CD14-positive monocyte (primary cell): ENCODE measurements around the gene PLEKHA7. TPM values are rescaled to one million over a fixed set of nuclear protein-coding genes. Genes with fewer than 3 reads are reported as not detected.

Experiments used
- DNase-seq, 3 donors: peaks; one replicate each; pipeline ENCODE4 v3.0.0-alpha.2; 2011 to 2022
- H2AFZ ChIP-seq: 2 replicates; pipeline ENCODE4 v1.6.0; 2012; ENCODE audit warnings: mild to moderate bottlenecking, low read depth, low read length, inconsistent platforms; ENCODE audit not compliant: insufficient read depth, poor library complexity, severe bottlenecking
- H3K27ac ChIP-seq, 2 donors: 1 replicate in 1 of 2; 2 replicates in 1 of 2; pipeline ENCODE4 v1.5.1; 2012 to 2013; ENCODE audit warnings: low read length in 2 of 2, control low read depth in 1 of 2, inconsistent platforms in 1 of 2, low read depth in 1 of 2, mild to moderate bottlenecking in 1 of 2
- H3K27me3 ChIP-seq, 2 donors: one replicate each; pipeline versions ENCODE4 v1.6.0 to v1.6.1; 2011 to 2013; ENCODE audit warnings: low read length in 2 of 2; ENCODE audit not compliant: control insufficient read depth in 2 of 2, insufficient read depth in 2 of 2
- H3K36me3 ChIP-seq, 2 donors: replicated peaks in 1 of 2; 1 replicate in 1 of 2; 2 replicates in 1 of 2; pipeline versions ENCODE4 v1.5.1 to v1.6.1; 2012 to 2013; ENCODE audit warnings: low read length in 2 of 2, control low read depth in 1 of 2, inconsistent platforms in 1 of 2, mild to moderate bottlenecking in 1 of 2; ENCODE audit not compliant: insufficient read depth in 2 of 2, control insufficient read depth in 1 of 2
- H3K4me1 ChIP-seq, 2 donors: 1 replicate in 1 of 2; 2 replicates in 1 of 2; pipeline versions ENCODE4 v1.5.1 to v1.6.1; 2012 to 2013; ENCODE audit warnings: low read length in 2 of 2, control low read depth in 1 of 2, inconsistent platforms in 1 of 2, mild to moderate bottlenecking in 1 of 2, moderate library complexity in 1 of 2; ENCODE audit not compliant: insufficient read depth in 2 of 2, control insufficient read depth in 1 of 2
- H3K4me2 ChIP-seq: replicated peaks from 2 replicates; pipeline ENCODE3; 2012; ENCODE audit warnings: low read length, moderate library complexity, mild to moderate bottlenecking; ENCODE audit not compliant: poor library complexity, severe bottlenecking; ENCODE audit errors: extremely low read depth
- H3K4me3 ChIP-seq, 3 experiments: fragments of 200-600 bp in 1 of 3; sonication (generic) in 1 of 3; replicated peaks in 1 of 3; 1 replicate in 2 of 3; 2 replicates in 1 of 3; pipeline ENCODE4 v1.5.1; 2011 to 2013; ENCODE audit warnings: low read length in 3 of 3, mild to moderate bottlenecking in 3 of 3, control low read depth in 2 of 3, low read depth in 2 of 3, inconsistent platforms in 1 of 3, moderate library complexity in 1 of 3
- H3K79me2 ChIP-seq: 2 replicates; pipeline ENCODE4 v1.6.0; 2012; ENCODE audit warnings: mild to moderate bottlenecking, control low read depth, inconsistent platforms, low read length, moderate library complexity; ENCODE audit not compliant: insufficient read depth
- H3K9ac ChIP-seq: 2 replicates; pipeline ENCODE4 v1.6.0; 2017; ENCODE audit warnings: low read length, mild to moderate bottlenecking; ENCODE audit not compliant: insufficient read depth, poor library complexity, severe bottlenecking
- H3K9me3 ChIP-seq, 2 donors: replicated peaks in 1 of 2; 1 replicate in 1 of 2; 2 replicates in 1 of 2; pipeline versions ENCODE4 v1.5.1 to v1.6.1; 2012 to 2013; ENCODE audit warnings: low read length in 2 of 2, control low read depth in 1 of 2; ENCODE audit not compliant: control insufficient read depth in 1 of 2, insufficient read depth in 1 of 2
- H4K20me1 ChIP-seq: 2 replicates; pipeline ENCODE4 v1.6.0; 2012; ENCODE audit warnings: mild to moderate bottlenecking, low read length, control low read depth, moderate library complexity; ENCODE audit not compliant: insufficient read depth
- H3K27ac Mint-ChIP-seq, 7 donors: one replicate each; pipeline ENCODE4 v1.8.0; 2020; ENCODE audit warnings: mild to moderate bottlenecking in 7 of 7, mixed read lengths in 7 of 7, moderate library complexity in 6 of 7, inconsistent platforms in 2 of 7
- H3K27me3 Mint-ChIP-seq, 3 donors: one replicate each; pipeline ENCODE4 v1.8.0; 2021 to 2022; ENCODE audit warnings: low read depth in 3 of 3, mild to moderate bottlenecking in 3 of 3, mixed read lengths in 3 of 3, moderate library complexity in 3 of 3, inconsistent platforms in 1 of 3
- H3K36me3 Mint-ChIP-seq, 2 donors: one replicate each; pipeline ENCODE4 v1.8.0; 2020; ENCODE audit warnings: mixed read lengths in 2 of 2, inconsistent platforms in 1 of 2, mild to moderate bottlenecking in 1 of 2
- H3K4me1 Mint-ChIP-seq: one replicate; pipeline ENCODE4 v1.8.0; 2020; ENCODE audit warnings: mild to moderate bottlenecking, mixed read lengths
- H3K4me3 Mint-ChIP-seq, 2 donors: one replicate each; pipeline ENCODE4 v1.8.0; 2020; ENCODE audit warnings: mild to moderate bottlenecking in 2 of 2, mixed read lengths in 2 of 2, moderate library complexity in 1 of 2
- H3K9me3 Mint-ChIP-seq, 7 donors: one replicate each; pipeline ENCODE4 v1.8.0; 2020 to 2022; ENCODE audit warnings: mixed read lengths in 7 of 7, mild to moderate bottlenecking in 6 of 7, moderate library complexity in 6 of 7, inconsistent platforms in 2 of 7
- WGBS: methylation state at CpG from one replicate; pipeline ENCODE4 v1.1.5; 2013; ENCODE audit warnings: missing lambda C conversion rate; ENCODE audit not compliant: insufficient coverage; 5-methylcytosine and 5-hydroxymethylcytosine counted together
- intact Hi-C, 2 donors: fragments of 100-400 bp; cut with micrococcal nuclease; formaldehyde crosslinking; loops; one replicate each; pipeline versions ENCODE4 v1.15.0 to v1.15.1; 2023
- polyA plus RNA-seq, 3 donors: library from polyadenylated mRNA; depleted of rRNA in 1 of 3; unstranded in 2 of 3; stranded (reverse) in 1 of 3; fragments of 300-500 nt in 2 of 3; fragments of >200 nt in 1 of 3; fragmentation: Illumina TruSeq in 2 of 3; gene quantifications; 1 replicate in 2 of 3; 2 replicates in 1 of 3; pipeline ENCODE4 v1.2.3, GENCODE V29; 2012 to 2021
- TF ChIP-seq, protein P1 (sequence below): fragments of 200-600 bp; IDR thresholded peaks from one replicate; pipeline ENCODE4 v1.8.0; 2022; ENCODE audit warnings: antibody characterized with exemption, mild to moderate bottlenecking

Gene PLEKHA7
- polyA plus RNA-seq, 3 donors, result 0.05 to 0.92 (median 0.22) TPM

DNA sequence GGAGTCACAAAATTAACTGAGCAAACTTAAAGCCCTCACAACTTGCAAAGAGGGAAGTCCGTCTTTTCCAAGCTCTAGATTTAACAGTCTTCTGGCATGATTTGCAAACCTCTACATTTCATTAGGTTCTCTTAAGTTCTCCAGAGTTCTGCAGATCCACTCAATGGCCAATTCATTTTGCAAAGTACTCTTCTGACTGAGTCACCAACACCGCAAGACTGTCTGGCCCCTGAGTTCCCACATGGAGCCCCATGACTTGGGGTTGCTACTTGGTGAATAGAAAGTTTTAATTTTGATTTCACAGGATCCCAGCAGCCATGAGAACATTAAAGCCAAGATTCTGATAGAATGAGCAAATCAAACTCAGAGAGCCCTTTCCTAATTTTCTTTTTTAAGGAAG lies 134.5 kb downstream of the PLEKHA7 start:
- Mint-ChIP-seq H3K36me3 (no peaks in the 10 kb centered on the region), H3K9me3 (no peaks in the 10 kb centered on the region), H3K27ac (no peak overlapping the region), H3K27me3 (peaks cover 0 to 3% (median 3%) of the 10 kb centered on the region in 3 donors), H3K4me1 (peaks cover 2% of the 10 kb centered on the region), H3K4me3 (no peak overlapping the region)
- Histone ChIP-seq H3K27me3 (no peaks in the 10 kb centered on the region), H2AFZ (no peak overlapping the region), H3K4me3 (no peak overlapping the region), H3K36me3 (no peaks in the 10 kb centered on the region), H3K4me1 (no peaks in the 10 kb centered on the region), H3K4me2 (no peak overlapping the region), H4K20me1 (no peaks in the 10 kb centered on the region), H3K79me2 (no peaks in the 10 kb centered on the region), H3K9me3 (no peaks in the 10 kb centered on the region), H3K9ac (no peak overlapping the region), H3K27ac (no peak overlapping the region)
- WGBS, result 86% methylated on average over 1 of the region's 2 CpGs
- DNase-seq, result no peak
- TF ChIP-seq, protein P1, sequence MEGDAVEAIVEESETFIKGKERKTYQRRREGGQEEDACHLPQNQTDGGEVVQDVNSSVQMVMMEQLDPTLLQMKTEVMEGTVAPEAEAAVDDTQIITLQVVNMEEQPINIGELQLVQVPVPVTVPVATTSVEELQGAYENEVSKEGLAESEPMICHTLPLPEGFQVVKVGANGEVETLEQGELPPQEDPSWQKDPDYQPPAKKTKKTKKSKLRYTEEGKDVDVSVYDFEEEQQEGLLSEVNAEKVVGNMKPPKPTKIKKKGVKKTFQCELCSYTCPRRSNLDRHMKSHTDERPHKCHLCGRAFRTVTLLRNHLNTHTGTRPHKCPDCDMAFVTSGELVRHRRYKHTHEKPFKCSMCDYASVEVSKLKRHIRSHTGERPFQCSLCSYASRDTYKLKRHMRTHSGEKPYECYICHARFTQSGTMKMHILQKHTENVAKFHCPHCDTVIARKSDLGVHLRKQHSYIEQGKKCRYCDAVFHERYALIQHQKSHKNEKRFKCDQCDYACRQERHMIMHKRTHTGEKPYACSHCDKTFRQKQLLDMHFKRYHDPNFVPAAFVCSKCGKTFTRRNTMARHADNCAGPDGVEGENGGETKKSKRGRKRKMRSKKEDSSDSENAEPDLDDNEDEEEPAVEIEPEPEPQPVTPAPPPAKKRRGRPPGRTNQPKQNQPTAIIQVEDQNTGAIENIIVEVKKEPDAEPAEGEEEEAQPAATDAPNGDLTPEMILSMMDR, result no peak
- intact Hi-C loops, result loop anchor here (5.0 to 10.0 kb wide), 2 partner anchors 92 to 95 kb away; no protein-coding TSS in a partner anchor

DNA sequence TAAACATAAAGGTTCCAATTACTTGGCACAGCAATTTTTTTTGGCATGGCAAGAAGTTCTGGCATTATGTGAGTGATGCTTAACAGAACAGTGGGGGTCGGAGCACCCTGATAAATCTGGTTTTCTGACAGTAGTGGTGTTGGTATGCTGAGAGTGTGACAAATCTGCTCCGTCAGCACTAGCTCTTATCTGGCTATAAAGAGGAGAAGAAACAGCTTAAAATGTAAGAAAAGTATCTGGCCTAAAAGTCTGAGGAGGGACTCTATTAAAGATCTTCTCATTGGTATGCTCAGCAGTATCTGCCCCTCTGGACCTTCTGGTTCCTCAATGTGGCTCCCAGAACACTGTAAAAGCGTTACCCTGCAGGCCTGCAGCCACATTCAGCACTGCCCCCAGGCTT lies 137.4 kb downstream of the PLEKHA7 start:
- Mint-ChIP-seq H3K4me3 (no peak overlapping the region), H3K4me1 (no peaks in the 10 kb centered on the region), H3K27me3 (peaks cover 3 to 6% (median 3%) of the 10 kb centered on the region in 3 donors), H3K27ac (no peak overlapping the region), H3K9me3 (no peaks in the 10 kb centered on the region), H3K36me3 (no peaks in the 10 kb centered on the region)
- intact Hi-C loops, result loop anchor here in 1 of 2 donors (10.0 kb wide), 1 partner anchor 92 kb away; no protein-coding TSS in a partner anchor
- TF ChIP-seq, protein P1, result no peak
- H3K9me3 ChIP-seq, result no peaks in the 10 kb centered on the region
- H2AFZ ChIP-seq, result no peak overlapping the region
- no peak overlapping the region for H3K27ac ChIP-seq
- DNase-seq, result no peak
- no peaks in the 10 kb centered on the region for H4K20me1 ChIP-seq
- H3K79me2 ChIP-seq, result no peaks in the 10 kb centered on the region
- H3K36me3 ChIP-seq, result no peaks in the 10 kb centered on the region
- H3K4me3 ChIP-seq, result no peak overlapping the region
- 93% methylated on average over 3 of the region's 3 CpGs for WGBS
- H3K4me1 ChIP-seq, result no peaks in the 10 kb centered on the region
- no peak overlapping the region for H3K4me2 ChIP-seq
- H3K27me3 ChIP-seq, result no peaks in the 10 kb centered on the region
- H3K9ac ChIP-seq, result no peak overlapping the region
